H1 (cell line): Measurements from ENCODE around the gene PDGFA. TPM values are rescaled to one million over a fixed set of nuclear protein-coding genes. Genes with fewer than 3 reads are reported as not detected.

Experiments used
- CTCF ChIA-PET: fragments of 300-600 bp; sonication (Branson Sonifier 250); formaldehyde crosslinking; loops from one replicate; lab custom pipeline; 2021; ENCODE audit not compliant: partially characterized antibody; lab: Charles Lee
- POLR2A ChIA-PET: fragments of 300-600 bp; sonication (Branson Sonifier 250); formaldehyde crosslinking; loops from one replicate; lab custom pipeline; 2021; ENCODE audit warnings: inconsistent platforms; ENCODE audit not compliant: partially characterized antibody; lab: Charles Lee
- DNase-seq, 2 experiments: peaks; one replicate each; pipeline versions ENCODE4 v3.0.0 to v3.0.0-alpha.2; 2010 to 2022; ENCODE audit warnings: low spot score in 2 of 2, low read depth in 1 of 2, mixed read lengths in 1 of 2
- FAIRE-seq: peaks from 2 replicates; lab custom pipeline; 2011; peaks lifted over from hg19 to GRCh38; lab: Jason Lieb, UNC
- H2AFZ ChIP-seq: 2 replicates; pipeline ENCODE4 v1.8.1; 2012; ENCODE audit warnings: low read length, inconsistent platforms
- H2AK5ac ChIP-seq: 2 replicates; pipeline ENCODE4 v1.6.1; 2013; ENCODE audit warnings: low read depth, low read length
- H2BK120ac ChIP-seq: replicated peaks from 2 replicates; pipeline ENCODE3; 2013; ENCODE audit warnings: low read depth, low read length, inconsistent platforms
- H2BK12ac ChIP-seq: 2 replicates; pipeline ENCODE4 v1.6.1; 2013; ENCODE audit warnings: low read depth, low read length
- H2BK15ac ChIP-seq: 2 replicates; pipeline ENCODE4 v1.6.1; 2013; ENCODE audit warnings: low read length
- H2BK20ac ChIP-seq: 2 replicates; pipeline ENCODE4 v1.6.1; 2013; ENCODE audit warnings: low read length
- H2BK5ac ChIP-seq: 2 replicates; pipeline ENCODE4 v1.6.1; 2013; ENCODE audit warnings: low read depth, low read length
- H3K14ac ChIP-seq: 2 replicates; pipeline ENCODE4 v1.6.1; 2013; ENCODE audit warnings: inconsistent platforms; ENCODE audit not compliant: insufficient read length
- H3K18ac ChIP-seq: 2 replicates; pipeline ENCODE4 v1.6.1; 2013; ENCODE audit warnings: low read length; ENCODE audit errors: extremely low read depth
- H3K23ac ChIP-seq: 2 replicates; pipeline ENCODE4 v1.6.1; 2013; ENCODE audit warnings: inconsistent platforms; ENCODE audit not compliant: insufficient read length
- H3K23me2 ChIP-seq: 2 replicates; pipeline ENCODE4 v1.6.1; 2013; ENCODE audit warnings: low read depth, low read length
- H3K27ac ChIP-seq: 2 replicates; pipeline ENCODE4 v1.6.1; 2011; ENCODE audit warnings: low read depth, low read length, inconsistent platforms
- H3K27me3 ChIP-seq, 4 experiments: replicated peaks in 1 of 4; 1 replicate in 1 of 4; 2 replicates in 3 of 4; pipeline versions ENCODE4 v1.6.1 to v1.8.1; 2011 to 2013; ENCODE audit warnings: low read length in 3 of 4, mild to moderate bottlenecking in 3 of 4, inconsistent platforms in 2 of 4, mixed read lengths in 2 of 4, moderate library complexity in 1 of 4; ENCODE audit not compliant: control insufficient read depth in 3 of 4, insufficient read depth in 3 of 4; ENCODE audit errors: extremely low read depth in 1 of 4
- H3K36me3 ChIP-seq, 4 experiments: 2 replicates each; pipeline versions ENCODE4 v1.6.1 to v1.8.1; 2011 to 2013; ENCODE audit warnings: mild to moderate bottlenecking in 4 of 4, low read length in 3 of 4, moderate library complexity in 2 of 4, control low read depth in 1 of 4, inconsistent platforms in 1 of 4; ENCODE audit not compliant: insufficient read depth in 4 of 4, control insufficient read depth in 2 of 4
- H3K4ac ChIP-seq: replicated peaks from 2 replicates; pipeline ENCODE3; 2013; ENCODE audit warnings: low read length, low read depth, mixed read lengths, inconsistent platforms; ENCODE audit not compliant: insufficient read length
- H3K4me1 ChIP-seq, 4 experiments: replicated peaks in 1 of 4; 1 replicate in 1 of 4; 2 replicates in 3 of 4; pipeline versions ENCODE4 v1.6.1 to v1.8.1; 2011 to 2013; ENCODE audit warnings: low read length in 3 of 4, inconsistent platforms in 2 of 4, mixed read lengths in 1 of 4; ENCODE audit not compliant: insufficient read depth in 4 of 4, control insufficient read depth in 3 of 4
- H3K4me2 ChIP-seq, 2 experiments: 2 replicates each; pipeline versions ENCODE4 v1.6.1 to v1.8.1; 2011 to 2013; ENCODE audit warnings: low read depth in 2 of 2, low read length in 2 of 2, control low read depth in 1 of 2, inconsistent platforms in 1 of 2, mild to moderate bottlenecking in 1 of 2; ENCODE audit not compliant: insufficient read depth in 1 of 2
- H3K4me3 ChIP-seq, 4 experiments: fragments of 200-600, 300-600 bp in 1 of 4; sonication (generic), shearing (Covaris generic), sonication (Bioruptor Twin) in 1 of 4; 2 replicates each; pipeline versions ENCODE4 v1.5.1 to v1.8.1; 2011 to 2016; ENCODE audit warnings: low read length in 4 of 4, low read depth in 3 of 4, control low read depth in 2 of 4, inconsistent platforms in 2 of 4, mild to moderate bottlenecking in 2 of 4, mixed read lengths in 1 of 4, moderate library complexity in 1 of 4; ENCODE audit not compliant: insufficient read depth in 2 of 4; ENCODE audit errors: extremely low read depth in 1 of 4
- H3K56ac ChIP-seq: replicated peaks from 2 replicates; pipeline ENCODE3; 2013; ENCODE audit warnings: low read depth, mild to moderate bottlenecking, mixed read lengths, low read length, inconsistent platforms; ENCODE audit not compliant: insufficient read length
- H3K79me1 ChIP-seq: 2 replicates; pipeline ENCODE4 v1.6.1; 2013; ENCODE audit warnings: low read depth, low read length, control low read depth
- H3K79me2 ChIP-seq, 2 experiments: 2 replicates each; pipeline versions ENCODE4 v1.6.1 to v1.8.1; 2012 to 2013; ENCODE audit warnings: low read length in 2 of 2, mild to moderate bottlenecking in 2 of 2, inconsistent platforms in 1 of 2; ENCODE audit not compliant: insufficient read depth in 2 of 2, control insufficient read depth in 1 of 2
- H3K9ac ChIP-seq, 4 experiments: replicated peaks in 1 of 4; 1 replicate in 1 of 4; 2 replicates in 3 of 4; pipeline versions ENCODE4 v1.6.1 to v1.8.1; 2011 to 2013; ENCODE audit warnings: low read depth in 3 of 4, low read length in 3 of 4, control low read depth in 2 of 4, mild to moderate bottlenecking in 2 of 4, moderate library complexity in 2 of 4, inconsistent platforms in 1 of 4; ENCODE audit errors: extremely low read depth in 1 of 4
- H3K9me3 ChIP-seq, 2 experiments: 2 replicates each; pipeline versions ENCODE4 v1.6.1 to v1.8.1; 2012 to 2013; ENCODE audit warnings: mild to moderate bottlenecking in 2 of 2, moderate library complexity in 2 of 2, control low read depth in 1 of 2, inconsistent platforms in 1 of 2, low read depth in 1 of 2, low read length in 1 of 2, mixed read lengths in 1 of 2; ENCODE audit not compliant: insufficient read depth in 2 of 2
- H4K20me1 ChIP-seq, 2 experiments: replicated peaks in 1 of 2; 2 replicates each; pipeline versions ENCODE3 to v1.8.1; 2011 to 2013; ENCODE audit warnings: inconsistent platforms in 2 of 2, low read length in 2 of 2, mild to moderate bottlenecking in 1 of 2; ENCODE audit not compliant: insufficient read depth in 2 of 2, control insufficient read depth in 1 of 2
- H4K5ac ChIP-seq: 2 replicates; pipeline ENCODE4 v1.6.1; 2013; ENCODE audit warnings: low read length, low read depth, mixed read lengths, inconsistent platforms; ENCODE audit not compliant: insufficient read length
- H4K8ac ChIP-seq: 2 replicates; pipeline ENCODE4 v1.8.0; 2013; ENCODE audit warnings: mild to moderate bottlenecking, moderate library complexity, low read length, inconsistent platforms; ENCODE audit not compliant: insufficient read depth; ENCODE audit errors: extremely low read depth
- H4K91ac ChIP-seq: replicated peaks from 2 replicates; pipeline ENCODE3; 2013; ENCODE audit warnings: low read length, mixed read lengths, inconsistent platforms; ENCODE audit not compliant: insufficient read length
- CBX8 ChIP-seq: fragments of 300-800, 300-1000 bp; sonication (generic); IDR thresholded peaks from 2 replicates; pipeline ENCODE4 v1.7.1; 2016; ENCODE audit warnings: low read depth, low read length, borderline replicate concordance
- CHD2 ChIP-seq: IDR thresholded peaks from 2 replicates; pipeline ENCODE4 v1.6.1; 2012; ENCODE audit warnings: low read length, improper control_type of control experiment
- EGR1 ChIP-seq: IDR thresholded peaks from 2 replicates; pipeline ENCODE4 v1.6.1; 2011; ENCODE audit warnings: low read depth, low read length, borderline replicate concordance
- HDAC6 ChIP-seq: IDR thresholded peaks from one replicate; pipeline ENCODE4 v1.7.1; 2012; ENCODE audit warnings: low read depth, mild to moderate bottlenecking, inconsistent platforms, low read length, moderate library complexity
- JUND ChIP-seq: IDR thresholded peaks from 2 replicates; pipeline ENCODE4 v1.6.1; 2011; ENCODE audit warnings: mild to moderate bottlenecking, improper control_type of control experiment, low read length
- KDM5A ChIP-seq: fragments of 200-600 bp; IDR thresholded peaks from 2 replicates; pipeline ENCODE4 v1.7.1; 2012; ENCODE audit warnings: mild to moderate bottlenecking, low read length, inconsistent platforms, mixed read lengths
- MAX ChIP-seq: IDR thresholded peaks from 2 replicates; pipeline ENCODE4 v1.6.1; 2012; ENCODE audit warnings: inconsistent platforms
- SIN3A ChIP-seq, 2 experiments: IDR thresholded peaks in 1 of 2; conservative IDR thresholded peaks in 1 of 2; 2 replicates each; pipeline ENCODE4 v1.6.1; 2011 to 2012; ENCODE audit warnings: low read length in 2 of 2, improper control_type of control experiment in 1 of 2, low read depth in 1 of 2, mild to moderate bottlenecking in 1 of 2
- SIRT6 ChIP-seq: IDR thresholded peaks from one replicate; pipeline ENCODE4 v1.7.1; 2012; ENCODE audit warnings: low read length, inconsistent platforms
- SP1 ChIP-seq: IDR thresholded peaks from 2 replicates; pipeline ENCODE4 v1.6.1; 2011; ENCODE audit warnings: low read depth, low read length
- SP2 ChIP-seq: IDR thresholded peaks from 2 replicates; pipeline ENCODE4 v1.6.1; 2012; ENCODE audit warnings: mild to moderate bottlenecking, low read length, inconsistent platforms
- WGBS, 2 experiments: shearing (Covaris generic) in 1 of 2; methylation state at CpG; one replicate each; pipeline versions ENCODE4 v1.1.6 to v1.1.7; 2013 to 2015; ENCODE audit warnings: low lambda C conversion rate in 2 of 2, mixed read lengths in 2 of 2, inconsistent platforms in 1 of 2, low coverage in 1 of 2, missing lambda C conversion rate in 1 of 2; ENCODE audit not compliant: insufficient replicate concordance in 2 of 2, insufficient coverage in 1 of 2, insufficient read length in 1 of 2; ENCODE audit errors: extremely low coverage in 1 of 2, missing lambda C conversion rate in 1 of 2; 5-methylcytosine and 5-hydroxymethylcytosine counted together
- polyA plus RNA-seq, 7 experiments: library from polyadenylated mRNA; depleted of rRNA in 3 of 7; stranded (reverse) in 5 of 7; unstranded in 2 of 7; fragments of >200 nt in 5 of 7; fragments of 200-250 nt in 2 of 7; gene quantifications; 1 replicate in 5 of 7; 2 replicates in 1 of 7; 4 replicates in 1 of 7; pipeline versions ENCODE4 v1.2.1 to v1.2.3, GENCODE V29; 2011 to 2013; ENCODE audit warnings: missing spikeins in 2 of 7, mixed read lengths in 2 of 7
- total RNA-seq: library from RNA; stranded (reverse); fragmentation: NEBNext Ultra II Directional; extraction: Animal tissue kit (Norgen Biotek cat#: 25700); gene quantifications from 2 replicates; pipeline ENCODE4 v1.2.1, GENCODE V29; 2021

PDGFA gene
- total and polyA plus RNA-seq, 2 of the 8 experiments (the other 6 are each of a cell fraction or from before 2014, with no cell fraction given), result 21.1 to 43.0 TPM

DNA sequence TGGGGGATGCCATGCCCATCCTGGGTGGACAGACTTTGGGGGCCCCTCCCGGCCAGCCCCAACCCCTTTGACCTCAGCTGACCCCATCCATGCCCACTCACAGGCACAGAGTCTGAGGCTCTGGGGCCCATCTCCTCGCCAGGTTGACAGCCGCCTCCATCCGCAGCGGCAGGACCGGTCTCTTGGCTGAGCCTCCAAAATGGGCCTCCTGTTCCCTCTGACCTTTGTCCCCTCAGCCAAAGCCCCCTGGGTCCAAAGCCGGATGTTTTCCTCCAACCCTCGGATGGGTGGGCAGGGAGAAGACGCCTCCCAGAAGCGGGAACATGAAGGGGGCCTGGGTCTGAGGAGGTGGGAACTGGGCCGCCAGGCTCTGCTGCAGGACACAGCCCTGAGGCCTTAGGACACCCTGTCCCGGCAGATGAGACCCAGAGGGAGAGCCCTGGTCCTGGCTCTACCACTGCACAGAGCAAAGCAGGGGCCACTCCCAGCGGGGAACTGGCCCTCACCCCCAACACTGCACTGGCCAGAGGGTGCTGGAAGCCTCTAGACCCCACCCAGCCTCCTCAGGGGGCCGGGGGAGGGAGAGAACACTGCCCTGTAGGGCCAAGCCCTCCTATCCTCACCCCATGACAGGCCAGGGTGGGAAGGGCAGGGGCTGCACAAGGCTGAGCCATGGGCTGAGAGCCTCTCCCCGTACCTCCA lies 12.6 kb downstream of the PDGFA start:
- TF ChIP-seq EGR1 (no peak), MAX (no peak), CBX8 (no peak), SP1 (no peak), KDM5A (no peak), SIRT6 (no peak), JUND (no peak), SIN3A (conservative IDR thresholded peaks at IDR 0.05 in 1 of 2, IDR thresholded peaks at IDR 0.05 in 1 of 2; ENCODE audit: low read depth in 1 of 2, low read length in 2 of 2) (no peak), SP2 (no peak), HDAC6 (no peak), CHD2 (no peak)
- Histone ChIP-seq H3K23ac (no peak overlapping the region), H4K5ac (no peak overlapping the region), H3K4me2 (no peak overlapping the region), H3K4ac (no peak overlapping the region), H3K79me2 (peaks cover 0 to 8% of the 10 kb centered on the region in 2 experiments; a peak in 1 of 4 replicates), H3K9ac (no peak overlapping the region), H2BK12ac (no peak overlapping the region), H2BK15ac (no peak overlapping the region), H3K56ac (no peak overlapping the region), H3K79me1 (peaks cover 2% of the 10 kb centered on the region), H4K91ac (no peak overlapping the region), H3K23me2 (no peaks in the 10 kb centered on the region; the same call in 1 of the 2 replicates), H3K9me3 (no peaks in the 10 kb centered on the region), H2BK5ac (no peak overlapping the region), H3K36me3 (peaks cover 0 to 26% (median 9%) of the 10 kb centered on the region in 4 experiments; a peak in 6 of 8 replicates), H3K4me3 (no peak overlapping the region), H3K14ac (no peak overlapping the region), H3K4me1 (peaks cover 0 to 3% (median 0%) of the 10 kb centered on the region in 4 experiments; a peak in 2 of 7 replicates), H2AK5ac (no peak overlapping the region), H2BK20ac (no peak overlapping the region), H3K27me3 (no peaks in the 10 kb centered on the region; a peak in 1 of 7 replicates), H2BK120ac (no peak overlapping the region), H4K20me1 (peaks cover 9 to 17% of the 10 kb centered on the region in 2 experiments), H3K18ac (no peak overlapping the region), H2AFZ (no peak overlapping the region), H4K8ac (no peak overlapping the region; the same call in 1 of the 2 replicates), H3K27ac (no peak overlapping the region; the same call in 1 of the 2 replicates)
- 89% methylated on average over 13 of the region's 15 CpGs; no CpG with 5 or more reads in 1 of the 2 experiments for WGBS, 2 experiments
- DNase-seq (no peak), FAIRE-seq (no peak)
- ChIA-PET POLR2A (interaction anchor here (1.0 kb wide), 1 partner anchor 11 kb away, joined by 3 read pairs; no protein-coding TSS in a partner anchor), CTCF (interaction anchor here (0.6 to 1.3 kb wide), 3 partner anchors 14 to 241 kb away, joined by 3 read pairs; no protein-coding TSS in a partner anchor)
